Measurements from ENCODE around the gene CORIN. TPM values are rescaled to one million over a fixed set of nuclear protein-coding genes. Genes with fewer than 3 reads are reported as not detected.

CORIN gene
- total and polyA plus RNA-seq, 2 of the 13 experiments (the other 11 are each of a cell fraction or from before 2014, with no cell fraction given): 0.84 to 1.2 TPM

GRCh38 chr4:47698837-47699236, 139.0 kb downstream of the CORIN start (continued):
- peak in 1 of 2 experiments; percentile 89; a peak in 2 of 4 replicates for TF ChIP-seq ATF4 (CRISPR knock-in tag; IDR thresholded peaks at IDR 0.05)
- no peak for TF ChIP-seq NFIC (IDR thresholded peaks at IDR 0.05; ENCODE audit: low read length)
- TF ChIP-seq, protein P1, sequence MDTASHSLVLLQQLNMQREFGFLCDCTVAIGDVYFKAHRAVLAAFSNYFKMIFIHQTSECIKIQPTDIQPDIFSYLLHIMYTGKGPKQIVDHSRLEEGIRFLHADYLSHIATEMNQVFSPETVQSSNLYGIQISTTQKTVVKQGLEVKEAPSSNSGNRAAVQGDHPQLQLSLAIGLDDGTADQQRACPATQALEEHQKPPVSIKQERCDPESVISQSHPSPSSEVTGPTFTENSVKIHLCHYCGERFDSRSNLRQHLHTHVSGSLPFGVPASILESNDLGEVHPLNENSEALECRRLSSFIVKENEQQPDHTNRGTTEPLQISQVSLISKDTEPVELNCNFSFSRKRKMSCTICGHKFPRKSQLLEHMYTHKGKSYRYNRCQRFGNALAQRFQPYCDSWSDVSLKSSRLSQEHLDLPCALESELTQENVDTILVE (CRISPR knock-in tag; IDR thresholded peaks at IDR 0.05): no peak
- TF ChIP-seq HNF4A (CRISPR knock-in tag; IDR thresholded peaks at IDR 0.05): 0 out of 2 replicates have a peak, but pooled peaks have one; percentile 16
- no peak for TF ChIP-seq PRPF4 (IDR thresholded peaks at IDR 0.05; ENCODE audit: low read depth, low read length, poor library complexity, severe bottlenecking)
- no peak for TF ChIP-seq MXD1 (CRISPR knock-in tag; IDR thresholded peaks at IDR 0.05)
- peak; percentile 72; the same call in 1 of the 2 replicates for TF ChIP-seq FOXA3 (CRISPR knock-in tag; IDR thresholded peaks at IDR 0.05)
- no peak for TF ChIP-seq ZNF441 (CRISPR knock-in tag; IDR thresholded peaks at IDR 0.05; ENCODE audit: borderline replicate concordance)
- no peak for TF ChIP-seq SRF (IDR thresholded peaks at IDR 0.05; ENCODE audit: low read depth, low read length)
- peak in 1 of 2 experiments; percentile 40; a peak in 1 of 4 replicates for TF ChIP-seq EP300 (IDR thresholded peaks at IDR 0.05; ENCODE audit: low read depth in 2 of 2, low read length in 2 of 2)
- no peak for TF ChIP-seq EP300 (CRISPR knock-in tag; IDR thresholded peaks at IDR 0.05; ENCODE audit: borderline replicate concordance)
- TF ChIP-seq, protein P2, sequence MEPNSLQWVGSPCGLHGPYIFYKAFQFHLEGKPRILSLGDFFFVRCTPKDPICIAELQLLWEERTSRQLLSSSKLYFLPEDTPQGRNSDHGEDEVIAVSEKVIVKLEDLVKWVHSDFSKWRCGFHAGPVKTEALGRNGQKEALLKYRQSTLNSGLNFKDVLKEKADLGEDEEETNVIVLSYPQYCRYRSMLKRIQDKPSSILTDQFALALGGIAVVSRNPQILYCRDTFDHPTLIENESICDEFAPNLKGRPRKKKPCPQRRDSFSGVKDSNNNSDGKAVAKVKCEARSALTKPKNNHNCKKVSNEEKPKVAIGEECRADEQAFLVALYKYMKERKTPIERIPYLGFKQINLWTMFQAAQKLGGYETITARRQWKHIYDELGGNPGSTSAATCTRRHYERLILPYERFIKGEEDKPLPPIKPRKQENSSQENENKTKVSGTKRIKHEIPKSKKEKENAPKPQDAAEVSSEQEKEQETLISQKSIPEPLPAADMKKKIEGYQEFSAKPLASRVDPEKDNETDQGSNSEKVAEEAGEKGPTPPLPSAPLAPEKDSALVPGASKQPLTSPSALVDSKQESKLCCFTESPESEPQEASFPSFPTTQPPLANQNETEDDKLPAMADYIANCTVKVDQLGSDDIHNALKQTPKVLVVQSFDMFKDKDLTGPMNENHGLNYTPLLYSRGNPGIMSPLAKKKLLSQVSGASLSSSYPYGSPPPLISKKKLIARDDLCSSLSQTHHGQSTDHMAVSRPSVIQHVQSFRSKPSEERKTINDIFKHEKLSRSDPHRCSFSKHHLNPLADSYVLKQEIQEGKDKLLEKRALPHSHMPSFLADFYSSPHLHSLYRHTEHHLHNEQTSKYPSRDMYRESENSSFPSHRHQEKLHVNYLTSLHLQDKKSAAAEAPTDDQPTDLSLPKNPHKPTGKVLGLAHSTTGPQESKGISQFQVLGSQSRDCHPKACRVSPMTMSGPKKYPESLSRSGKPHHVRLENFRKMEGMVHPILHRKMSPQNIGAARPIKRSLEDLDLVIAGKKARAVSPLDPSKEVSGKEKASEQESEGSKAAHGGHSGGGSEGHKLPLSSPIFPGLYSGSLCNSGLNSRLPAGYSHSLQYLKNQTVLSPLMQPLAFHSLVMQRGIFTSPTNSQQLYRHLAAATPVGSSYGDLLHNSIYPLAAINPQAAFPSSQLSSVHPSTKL (CRISPR knock-in tag; IDR thresholded peaks at IDR 0.05): peak; percentile 37; the same call in 1 of the 2 replicates
- TF ChIP-seq CBX2 (IDR thresholded peaks at IDR 0.05; ENCODE audit: low read depth, low read length): no peak
- no peak for TF ChIP-seq CBX2 (CRISPR knock-in tag; IDR thresholded peaks at IDR 0.05; ENCODE audit: low read depth)
- 0 out of 2 replicates have a peak, but pooled peaks have one; percentile 24 for TF ChIP-seq ZMYM4 (CRISPR knock-in tag; IDR thresholded peaks at IDR 0.05)

Data from HepG2 (cell line).